ENCODE results near the gene LGALS9B.
"Not testable (repeated sequence)": the region's sequence is repeated elsewhere in the genome, so short reads cannot be mapped to it uniquely, and the experiment has no call there.

GRCh38 chr17:20504388-20505066 lies 37.2 kb upstream of the LGALS9B start:
- not testable (repeated sequence) for TF ChIP-seq CTCF, POLR2A (IDR thresholded peaks at IDR 0.05)

Data from lower leg skin (tissue), 3 donors.